HEK293 (cell line): ENCODE measurements around the gene MAF.

Experiments
- CTCF ChIA-PET: fragments of 350-600 bp; formaldehyde crosslinking; extraction: SDS; loops from one replicate; lab custom pipeline; 2021; ENCODE audit warnings: antibody characterized with exemption; lab: Yijun Ruan, JAX
- POLR2A ChIA-PET: fragments of 300-600 bp; formaldehyde crosslinking; extraction: SDS; loops from one replicate; lab custom pipeline; 2020; ENCODE audit warnings: antibody characterized with exemption, inconsistent platforms; lab: Yijun Ruan, JAX
- H3K27ac ChIP-seq: fragments of 200-500 bp; sonication (Bioruptor generic); 2 replicates; pipeline ENCODE4 v1.5.1; 2014; ENCODE audit warnings: low read depth, low read length, control low read depth, inconsistent platforms; ENCODE audit errors: extremely low read depth
- H3K36me3 ChIP-seq, 2 experiments: fragments of 200-500 bp in 1 of 2; sonication (Bioruptor generic) in 1 of 2; 1 replicate in 1 of 2; 2 replicates in 1 of 2; pipeline ENCODE4 v1.5.1; 2014 to 2017; ENCODE audit warnings: inconsistent platforms in 2 of 2, low read length in 2 of 2; ENCODE audit not compliant: control insufficient read depth in 2 of 2, insufficient read depth in 1 of 2
- H3K4me1 ChIP-seq: fragments of 200-500 bp; sonication (Bioruptor generic); 2 replicates; pipeline ENCODE4 v1.5.1; 2014; ENCODE audit warnings: mild to moderate bottlenecking, low read length, inconsistent platforms; ENCODE audit not compliant: control insufficient read depth, insufficient read depth
- H3K4me3 ChIP-seq: 2 replicates; pipeline ENCODE4 v1.5.1; 2011; ENCODE audit warnings: low read depth, mild to moderate bottlenecking, control low read depth, low read length, moderate library complexity
- H3K9me3 ChIP-seq: fragments of 200-500 bp; sonication (Bioruptor generic); 2 replicates; pipeline ENCODE4 v1.5.1; 2014; ENCODE audit warnings: low read depth, low read length, inconsistent platforms; ENCODE audit not compliant: control insufficient read depth, insufficient read depth
- GLIS1 ChIP-seq: fragments of 450-650 bp; formaldehyde crosslinking; IDR thresholded peaks from 2 replicates; pipeline ENCODE4 v1.5.1; 2016; ENCODE audit warnings: missing biosample characterization, missing genetic modification characterization
- KLF8 ChIP-seq: fragments of 450-650 bp; formaldehyde crosslinking; IDR thresholded peaks from 2 replicates; pipeline ENCODE4 v1.5.1; 2016; ENCODE audit warnings: missing biosample characterization, missing genetic modification characterization
- PRDM10 ChIP-seq: fragments of 450-650 bp; formaldehyde crosslinking; IDR thresholded peaks from 2 replicates; pipeline ENCODE4 v1.5.1; 2016; ENCODE audit warnings: missing biosample characterization, missing genetic modification characterization
- SALL2 ChIP-seq: fragments of 450-650 bp; formaldehyde crosslinking; IDR thresholded peaks from 2 replicates; pipeline ENCODE4 v1.5.0; 2017; ENCODE audit warnings: missing biosample characterization, mild to moderate bottlenecking, missing genetic modification characterization, borderline replicate concordance
- SP2 ChIP-seq: fragments of 450-650 bp; formaldehyde crosslinking; IDR thresholded peaks from 2 replicates; pipeline ENCODE4 v1.5.1; 2016; ENCODE audit warnings: missing biosample characterization, missing genetic modification characterization
- ZNF211 ChIP-seq: fragments of 450-650 bp; formaldehyde crosslinking; IDR thresholded peaks from 2 replicates; pipeline ENCODE4 v1.5.1; 2016; ENCODE audit warnings: low read depth, missing biosample characterization, missing genetic modification characterization
- ZNF221 ChIP-seq: fragments of 450-650 bp; formaldehyde crosslinking; IDR thresholded peaks from 2 replicates; pipeline ENCODE4 v1.5.1; 2017; ENCODE audit warnings: missing biosample characterization, missing genetic modification characterization, borderline replicate concordance
- ZNF248 ChIP-seq: fragments of 450-650 bp; formaldehyde crosslinking; IDR thresholded peaks from 2 replicates; pipeline ENCODE4 v1.5.1; 2017; ENCODE audit warnings: missing biosample characterization, missing genetic modification characterization
- ZNF48 ChIP-seq: fragments of 450-650 bp; formaldehyde crosslinking; IDR thresholded peaks from 2 replicates; pipeline ENCODE4 v1.5.1; 2016; ENCODE audit warnings: missing biosample characterization, missing genetic modification characterization
- ZNF670 ChIP-seq: fragments of 450-650 bp; formaldehyde crosslinking; IDR thresholded peaks from 2 replicates; pipeline ENCODE4 v1.5.1; 2016; ENCODE audit warnings: missing biosample characterization, missing genetic modification characterization, low read depth
- ZNF704 ChIP-seq: fragments of 450-650 bp; formaldehyde crosslinking; IDR thresholded peaks from 2 replicates; pipeline ENCODE4 v1.5.1; 2016; ENCODE audit warnings: missing biosample characterization, missing genetic modification characterization
- ZNF777 ChIP-seq: fragments of 450-650 bp; formaldehyde crosslinking; IDR thresholded peaks from 2 replicates; pipeline ENCODE4 v1.5.1; 2017; ENCODE audit warnings: missing biosample characterization, missing genetic modification characterization, borderline replicate concordance
- TF ChIP-seq, protein P1 (sequence below): fragments of 450-650 bp; formaldehyde crosslinking; IDR thresholded peaks from 2 replicates; pipeline ENCODE4 v1.5.1; 2016; ENCODE audit warnings: missing biosample characterization, missing genetic modification characterization
- TF ChIP-seq, protein P2 (sequence below): fragments of 450-650 bp; IDR thresholded peaks from 2 replicates; pipeline ENCODE4 v1.5.1; 2018; ENCODE audit warnings: missing biosample characterization, missing genetic modification characterization
- TF ChIP-seq, protein P3 (sequence below): fragments of 450-650 bp; formaldehyde crosslinking; IDR thresholded peaks from 2 replicates; pipeline ENCODE4 v1.5.1; 2017; ENCODE audit warnings: missing biosample characterization, missing genetic modification characterization

MAF gene

GRCh38 chr16:79632289-79632688, 31.8 kb upstream of the MAF start:
- no peak overlapping the region for H3K4me3 ChIP-seq
- no peak overlapping the region for H3K27ac ChIP-seq
- no peaks in the 10 kb centered on the region for H3K4me1 ChIP-seq
- ChIA-PET POLR2A (no interaction called here), CTCF (interaction anchor here (0.6 to 1.3 kb wide), 2 partner anchors 10 to 899 kb away, joined by 3 read pairs; no protein-coding TSS in a partner anchor)
- TF ChIP-seq ZNF704, result no peak
- no peak for TF ChIP-seq ZNF248
- TF ChIP-seq SALL2 (tag by site-specific recombination), result no peak
- TF ChIP-seq, protein P1, sequence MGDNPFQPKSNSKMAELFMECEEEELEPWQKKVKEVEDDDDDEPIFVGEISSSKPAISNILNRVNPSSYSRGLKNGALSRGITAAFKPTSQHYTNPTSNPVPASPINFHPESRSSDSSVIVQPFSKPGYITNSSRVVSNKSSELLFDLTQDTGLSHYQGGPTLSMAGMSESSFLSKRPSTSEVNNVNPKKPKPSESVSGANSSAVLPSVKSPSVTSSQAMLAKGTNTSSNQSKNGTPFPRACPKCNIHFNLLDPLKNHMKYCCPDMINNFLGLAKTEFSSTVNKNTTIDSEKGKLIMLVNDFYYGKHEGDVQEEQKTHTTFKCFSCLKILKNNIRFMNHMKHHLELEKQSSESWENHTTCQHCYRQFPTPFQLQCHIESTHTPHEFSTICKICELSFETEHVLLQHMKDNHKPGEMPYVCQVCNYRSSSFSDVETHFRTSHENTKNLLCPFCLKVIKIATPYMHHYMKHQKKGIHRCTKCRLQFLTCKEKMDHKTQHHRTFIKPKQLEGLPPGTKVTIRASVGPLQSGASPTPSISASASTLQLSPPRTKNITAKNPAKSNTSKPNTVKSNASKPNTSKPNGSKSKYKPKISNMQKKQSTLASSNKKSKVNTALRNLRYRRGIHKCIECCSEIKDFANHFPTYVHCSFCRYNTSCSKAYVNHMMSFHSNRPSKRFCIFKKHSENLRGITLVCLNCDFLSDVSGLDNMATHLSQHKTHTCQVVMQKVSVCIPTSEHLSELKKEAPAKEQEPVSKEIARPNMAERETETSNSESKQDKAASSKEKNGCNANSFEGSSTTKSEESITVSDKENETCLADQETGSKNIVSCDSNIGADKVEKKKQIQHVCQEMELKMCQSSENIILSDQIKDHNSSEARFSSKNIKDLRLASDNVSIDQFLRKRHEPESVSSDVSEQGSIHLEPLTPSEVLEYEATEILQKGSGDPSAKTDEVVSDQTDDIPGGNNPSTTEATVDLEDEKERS (tag by site-specific recombination), result no peak
- no peak for TF ChIP-seq ZNF670 (tag by site-specific recombination)
- TF ChIP-seq ZNF777 (tag by site-specific recombination), result no peak
- 0 out of 2 replicates have a peak, but pooled peaks have one; percentile 16 for TF ChIP-seq PRDM10 (tag by site-specific recombination)
- TF ChIP-seq ZNF221 (tag by site-specific recombination), result no peak
- TF ChIP-seq ZNF211 (tag by site-specific recombination), result no peak
- no peak for TF ChIP-seq ZNF48 (tag by site-specific recombination)
- TF ChIP-seq SP2 (tag by site-specific recombination), result no peak
- TF ChIP-seq GLIS1, result no peak
- TF ChIP-seq, protein P2, sequence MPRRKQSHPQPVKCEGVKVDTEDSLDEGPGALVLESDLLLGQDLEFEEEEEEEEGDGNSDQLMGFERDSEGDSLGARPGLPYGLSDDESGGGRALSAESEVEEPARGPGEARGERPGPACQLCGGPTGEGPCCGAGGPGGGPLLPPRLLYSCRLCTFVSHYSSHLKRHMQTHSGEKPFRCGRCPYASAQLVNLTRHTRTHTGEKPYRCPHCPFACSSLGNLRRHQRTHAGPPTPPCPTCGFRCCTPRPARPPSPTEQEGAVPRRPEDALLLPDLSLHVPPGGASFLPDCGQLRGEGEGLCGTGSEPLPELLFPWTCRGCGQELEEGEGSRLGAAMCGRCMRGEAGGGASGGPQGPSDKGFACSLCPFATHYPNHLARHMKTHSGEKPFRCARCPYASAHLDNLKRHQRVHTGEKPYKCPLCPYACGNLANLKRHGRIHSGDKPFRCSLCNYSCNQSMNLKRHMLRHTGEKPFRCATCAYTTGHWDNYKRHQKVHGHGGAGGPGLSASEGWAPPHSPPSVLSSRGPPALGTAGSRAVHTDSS (tag by site-specific recombination), result no peak
- TF ChIP-seq KLF8 (tag by site-specific recombination), result no peak
- TF ChIP-seq, protein P3, sequence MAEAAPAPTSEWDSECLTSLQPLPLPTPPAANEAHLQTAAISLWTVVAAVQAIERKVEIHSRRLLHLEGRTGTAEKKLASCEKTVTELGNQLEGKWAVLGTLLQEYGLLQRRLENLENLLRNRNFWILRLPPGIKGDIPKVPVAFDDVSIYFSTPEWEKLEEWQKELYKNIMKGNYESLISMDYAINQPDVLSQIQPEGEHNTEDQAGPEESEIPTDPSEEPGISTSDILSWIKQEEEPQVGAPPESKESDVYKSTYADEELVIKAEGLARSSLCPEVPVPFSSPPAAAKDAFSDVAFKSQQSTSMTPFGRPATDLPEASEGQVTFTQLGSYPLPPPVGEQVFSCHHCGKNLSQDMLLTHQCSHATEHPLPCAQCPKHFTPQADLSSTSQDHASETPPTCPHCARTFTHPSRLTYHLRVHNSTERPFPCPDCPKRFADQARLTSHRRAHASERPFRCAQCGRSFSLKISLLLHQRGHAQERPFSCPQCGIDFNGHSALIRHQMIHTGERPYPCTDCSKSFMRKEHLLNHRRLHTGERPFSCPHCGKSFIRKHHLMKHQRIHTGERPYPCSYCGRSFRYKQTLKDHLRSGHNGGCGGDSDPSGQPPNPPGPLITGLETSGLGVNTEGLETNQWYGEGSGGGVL, result 0 out of 2 replicates have a peak, but pooled peaks have one; percentile 22
- no peaks in the 10 kb centered on the region for H3K9me3 ChIP-seq
- no peaks in the 10 kb centered on the region for H3K36me3 ChIP-seq
